Retinal pigment epithelial cell (primary cell): ENCODE results near the gene PPP4R4.

Source experiments
- DNase-seq: peaks from one replicate; pipeline ENCODE4 v3.0.0-alpha.2; 2010; ENCODE audit warnings: low read depth
- H3K4me3 ChIP-seq: 2 replicates; pipeline ENCODE4 v1.5.1; 2011; ENCODE audit warnings: mild to moderate bottlenecking, low read length, control low read depth, moderate library complexity
- CTCF ChIP-seq: conservative IDR thresholded peaks from 2 replicates; pipeline ENCODE4 v1.5.1; 2011; ENCODE audit warnings: low read depth, low read length, control low read depth, inconsistent platforms

PPP4R4 gene

GRCh38 chr14:94161058-94161457 is 13.1 kb upstream of the PPP4R4 start:
- TF ChIP-seq CTCF: no peak
- no peak overlapping the region for H3K4me3 ChIP-seq

GRCh38 chr14:94161981-94162380 is 12.1 kb upstream of the PPP4R4 start:
- no peak overlapping the region for H3K4me3 ChIP-seq
- DNase-seq: peak; percentile 22
- no peak for TF ChIP-seq CTCF

More at GRCh38 chr14:94161058-94161457, 13.1 kb upstream of the PPP4R4 start:
- DNase-seq: no peak

- no peak for TF ChIP-seq CTCF
- H3K4me3 ChIP-seq: no peak overlapping the region
- no peak for DNase-seq
Measured at GRCh38 chr14:94162466-94162865, 11.7 kb upstream of the PPP4R4 start.

- H3K4me3 ChIP-seq: no peak overlapping the region
- DNase-seq: no peak
- no peak for TF ChIP-seq CTCF
Measured at GRCh38 chr14:94163796-94164195, 10.3 kb upstream of the PPP4R4 start.

- DNase-seq: no peak
- TF ChIP-seq CTCF: no peak
- no peak overlapping the region for H3K4me3 ChIP-seq
Measured at GRCh38 chr14:94164685-94165431, 9.3 kb upstream of the PPP4R4 start.

- no peak overlapping the region for H3K4me3 ChIP-seq
- no peak for TF ChIP-seq CTCF
- DNase-seq: no peak
Measured at GRCh38 chr14:94165744-94166143, 8.4 kb upstream of the PPP4R4 start.

- no peak for TF ChIP-seq CTCF
- no peak overlapping the region for H3K4me3 ChIP-seq
- no peak for DNase-seq
Measured at GRCh38 chr14:94170136-94170535, 4.0 kb upstream of the PPP4R4 start.
